Testis (tissue), 2 donors: ENCODE results near the gene CCSER2.

Experiments
- CTCF ChIP-seq, 3 experiments: fragments of 450-650 bp in 2 of 3; fragments of 200-600 bp in 1 of 3; sonication (generic) in 1 of 3; IDR thresholded peaks; one replicate each; pipeline ENCODE4 v1.5.1; 2016 to 2019; ENCODE audit warnings: antibody characterized with exemption in 3 of 3, mild to moderate bottlenecking in 2 of 3, moderate library complexity in 1 of 3
- POLR2A ChIP-seq: fragments of 450-650 bp; IDR thresholded peaks from one replicate; pipeline ENCODE4 v1.6.1; 2017; ENCODE audit warnings: antibody characterized with exemption, mild to moderate bottlenecking, moderate library complexity

- TF ChIP-seq POLR2A: no peak
- no peak for TF ChIP-seq CTCF (IDR thresholded peaks at IDR 0.05)
Observed at GRCh38 chr10:84334811-84335210, 6.4 kb downstream of the CCSER2 start.
